ENCODE data around the gene HSPA1A.
"Not testable (repeated sequence)": the region's sequence is repeated elsewhere in the genome, so short reads cannot be mapped to it uniquely, and the experiment has no call there.

- TF ChIP-seq CTCF, POLR2A (IDR thresholded peaks at IDR 0.05): not testable (repeated sequence)
Measured at GRCh38 chr6:31793927-31794245, 21.5 kb upstream of the HSPA1A start.

Data from testis (tissue), 2 donors.